Stimulated activated CD4-positive, alpha-beta T cell treated with anti-CD3 and anti-CD28 coated beads, Interleukin-1b, Interleukin-23, amount 100 ng/mL, for 4 hours (primary cell): ENCODE results near the gene SCRN1.

ENCODE experiments used
- DNase-seq, 2 donors: peaks; one replicate each; pipeline ENCODE4 v3.0.0-alpha.2; 2020; ENCODE audit warnings: low read depth in 2 of 2

Gene SCRN1

DNA sequence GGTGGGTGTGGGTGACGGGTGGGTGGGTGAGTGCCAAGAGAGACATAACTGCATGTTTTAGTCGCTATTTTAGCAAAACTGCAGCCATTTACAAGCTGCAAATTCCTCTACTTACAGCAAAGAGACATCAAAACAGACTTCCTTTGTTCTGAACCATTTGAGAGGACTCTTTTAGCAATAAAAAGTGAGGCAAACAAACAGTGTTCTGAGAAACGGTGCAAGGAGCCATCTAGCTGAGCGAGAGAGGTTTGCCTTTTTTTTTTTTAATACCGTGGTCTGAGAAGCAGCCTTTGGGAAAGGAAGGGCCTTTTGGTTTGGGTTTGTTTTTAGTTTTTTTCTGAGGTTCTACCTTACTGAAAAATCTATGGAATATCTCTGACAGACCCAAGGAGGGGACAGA lies 62.9 kb downstream of the SCRN1 start:
- DNase-seq: no peak

DNA sequence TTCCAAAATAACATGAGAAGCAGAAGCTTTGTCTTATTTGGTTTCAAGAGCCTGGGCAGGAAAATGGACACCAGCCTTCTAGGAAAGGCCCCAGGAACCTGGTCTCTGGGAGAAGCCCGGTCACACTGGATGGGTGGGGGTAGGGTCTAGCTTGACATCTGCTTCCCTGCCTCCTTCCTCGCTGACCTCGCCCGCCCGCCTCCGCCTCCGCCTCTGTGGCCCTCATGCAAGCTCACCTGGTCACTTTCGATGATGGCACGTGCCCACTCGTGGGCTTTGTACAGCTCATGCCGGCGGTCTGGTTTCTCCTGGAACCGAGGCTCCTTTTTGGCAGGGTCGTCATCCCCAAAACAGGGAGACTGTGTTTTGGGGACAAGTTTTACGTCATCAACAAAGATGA lies 63.4 kb downstream of the SCRN1 start:
- no peak for DNase-seq

DNA sequence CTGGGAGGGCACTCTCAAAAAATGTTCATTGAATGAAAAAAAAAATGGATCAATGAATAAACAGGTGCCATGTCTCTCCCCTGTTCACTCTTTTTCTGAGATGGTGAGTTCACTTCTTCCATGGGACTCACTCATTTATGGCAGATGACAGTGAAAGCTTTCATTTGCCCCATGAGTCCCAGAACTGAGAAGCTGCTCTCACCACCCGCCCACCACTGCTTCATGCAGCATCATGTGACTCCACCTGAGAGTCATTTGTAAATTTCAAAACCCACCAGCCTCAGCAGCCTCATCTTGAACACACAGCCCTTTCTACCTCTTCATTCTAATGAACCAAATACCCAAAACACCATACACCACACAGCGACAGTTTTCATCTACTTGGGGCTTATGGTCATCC lies 64.9 kb downstream of the SCRN1 start:
- no peak for DNase-seq

DNA sequence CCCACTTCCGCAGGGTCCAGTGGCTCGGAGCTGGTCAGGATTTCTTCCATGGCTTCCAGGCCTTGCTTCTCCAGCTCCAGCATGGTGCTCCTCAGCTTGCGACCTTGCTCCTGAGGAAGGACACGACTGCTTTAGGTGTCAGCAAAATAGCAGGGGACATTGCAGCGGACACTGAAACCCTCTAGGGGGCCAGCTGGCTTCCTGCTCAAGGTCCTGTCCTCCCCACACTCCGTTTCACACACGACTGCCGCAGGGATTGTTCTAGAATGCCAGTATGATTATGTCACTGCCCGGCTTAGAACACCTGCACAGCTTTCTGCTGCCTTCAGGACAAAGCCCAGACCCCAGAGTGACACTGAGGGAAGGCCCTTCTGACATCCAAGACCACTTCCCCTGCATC lies 65.6 kb downstream of the SCRN1 start:
- DNase-seq: no peak

DNA sequence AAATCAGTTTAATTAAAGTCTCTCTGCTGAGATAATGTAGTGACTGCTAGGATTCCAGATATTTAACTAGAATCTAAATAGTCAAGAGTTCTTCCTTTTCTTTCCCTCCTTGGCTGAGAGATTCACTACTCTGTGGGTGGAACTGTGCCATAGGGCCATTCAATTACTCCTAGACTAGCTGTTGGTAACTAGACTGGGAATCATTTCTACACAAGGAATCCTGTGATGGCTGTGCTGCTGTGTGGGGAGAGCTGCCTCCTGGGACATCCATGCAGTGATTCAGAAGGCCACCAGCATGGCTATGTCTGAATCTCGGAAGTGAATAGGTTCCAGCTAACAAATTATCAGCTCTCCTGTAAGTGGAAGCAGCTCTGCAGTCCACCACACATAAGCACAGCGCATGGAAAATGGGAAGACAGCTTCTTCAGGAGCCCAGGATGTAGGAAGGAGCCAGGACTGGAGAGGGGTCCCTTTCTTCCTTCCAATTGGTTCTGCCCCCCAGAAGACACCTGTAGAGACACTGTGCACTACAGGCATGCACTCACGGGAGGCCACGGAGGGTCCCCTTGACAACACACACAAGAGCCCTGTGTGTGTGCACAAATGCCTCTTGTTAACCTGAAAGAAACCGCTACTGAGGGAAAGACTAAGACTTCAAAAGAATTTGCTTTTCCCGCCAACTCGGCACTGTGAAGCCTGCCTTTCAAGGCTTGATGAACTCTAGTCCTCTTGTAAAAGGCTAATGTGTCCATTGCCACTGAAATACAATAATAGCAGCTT lies 66.5 kb downstream of the SCRN1 start:
- DNase-seq: no peak

DNA sequence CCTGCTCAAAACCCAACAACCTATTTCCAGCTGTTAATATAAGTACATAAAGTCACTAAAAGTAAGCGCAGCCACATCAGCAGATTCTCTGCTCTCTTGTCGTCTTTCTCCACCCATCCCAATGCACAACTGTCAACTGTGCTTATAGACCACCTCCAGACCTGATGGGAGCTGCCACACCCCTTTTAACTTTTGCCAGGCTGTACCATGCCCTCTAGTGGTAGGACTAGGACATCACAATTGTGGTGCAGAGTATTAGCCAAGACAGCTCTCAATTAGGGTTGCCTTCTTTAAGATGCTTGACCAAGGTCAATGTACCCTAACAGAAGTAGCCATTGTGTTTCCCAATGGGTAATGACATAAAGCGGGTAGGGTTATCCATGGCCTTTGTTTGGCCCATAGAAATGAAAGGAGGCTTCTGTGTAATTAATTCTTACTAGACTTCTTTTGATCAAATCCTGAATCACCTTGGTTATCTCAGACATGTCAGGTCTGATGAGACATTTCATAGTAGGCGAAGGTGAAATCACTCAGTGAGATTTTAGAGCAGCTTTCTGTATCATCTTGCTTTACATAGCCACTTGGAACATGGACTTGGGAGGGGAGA lies 68.1 kb downstream of the SCRN1 start:
- DNase-seq: peak in 1 of 2 donors; percentile 29

DNA sequence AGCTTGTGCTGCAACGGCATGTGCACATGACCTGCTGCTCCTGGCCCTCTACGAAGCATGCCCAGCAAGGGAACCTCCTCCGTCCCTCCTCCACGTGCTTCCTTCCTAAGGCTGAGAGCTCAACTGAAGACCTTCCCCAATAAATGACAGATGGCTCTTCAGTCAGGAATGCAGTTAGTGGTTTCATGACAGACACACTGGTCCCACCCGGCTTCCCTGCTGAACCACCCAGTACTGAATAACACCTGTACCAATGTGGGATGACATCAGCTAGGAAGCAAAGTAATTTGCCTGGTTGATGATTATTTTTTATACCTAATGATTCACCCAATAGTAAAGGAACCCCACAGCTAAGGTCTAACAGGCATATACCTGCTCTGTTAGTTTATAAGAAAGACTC lies 69.1 kb downstream of the SCRN1 start:
- DNase-seq: no peak

DNA sequence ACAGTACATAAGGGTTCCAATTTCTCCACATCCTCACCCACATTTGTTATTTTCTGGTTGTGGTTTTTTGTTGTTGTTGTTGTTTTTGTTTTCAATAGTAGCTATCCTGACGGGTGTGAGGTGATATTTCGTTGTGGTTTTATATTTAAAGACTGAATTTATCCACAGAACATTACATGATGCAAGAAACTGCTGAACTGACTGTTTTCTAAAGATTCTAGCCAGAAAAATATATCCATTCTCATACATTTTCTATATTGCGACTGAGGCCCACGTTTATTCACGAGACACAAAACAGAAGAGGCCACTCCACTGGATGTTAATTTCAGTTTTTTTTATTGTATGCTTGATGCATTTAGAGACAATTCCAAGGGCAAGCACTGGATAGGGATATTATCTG lies 69.8 kb downstream of the SCRN1 start:
- no peak for DNase-seq

DNA sequence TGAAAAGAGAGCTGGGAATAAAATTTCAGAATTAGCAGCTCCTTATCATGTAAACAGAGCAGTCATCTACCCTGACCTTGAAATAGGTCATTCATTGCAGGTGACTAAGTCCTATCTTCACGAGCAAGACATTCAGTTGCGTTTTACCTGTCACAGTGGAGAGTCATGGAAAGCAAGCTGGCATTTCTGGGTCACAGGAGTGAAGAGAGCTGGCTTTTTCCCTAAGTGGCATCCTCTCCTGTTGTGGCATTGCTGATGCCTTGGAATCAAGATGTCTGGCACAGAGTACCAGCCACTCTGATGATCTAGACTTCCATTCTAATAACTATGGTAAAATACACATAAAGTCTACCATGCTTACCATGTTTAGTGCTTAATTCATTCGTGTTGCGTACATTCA lies 70.8 kb downstream of the SCRN1 start:
- DNase-seq: no peak

DNA sequence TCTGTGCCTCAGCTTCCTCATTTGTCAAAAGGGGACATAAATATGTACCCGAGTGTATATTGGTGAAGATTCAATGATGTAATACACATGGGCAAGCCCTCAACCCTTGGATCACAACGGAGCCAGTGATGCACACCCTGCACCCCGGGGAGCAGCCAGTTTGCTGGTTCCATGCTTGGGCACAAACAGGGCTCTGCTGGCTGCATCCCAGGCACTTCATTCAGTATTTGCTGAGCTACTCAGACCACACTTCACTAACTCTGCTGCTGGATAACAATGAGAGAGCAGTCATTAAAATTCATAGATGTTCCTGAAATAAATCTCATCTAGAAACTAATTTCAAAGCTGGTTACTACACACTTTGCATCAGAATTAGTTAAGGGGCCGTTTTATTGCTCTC lies 72.0 kb downstream of the SCRN1 start:
- DNase-seq: no peak

DNA sequence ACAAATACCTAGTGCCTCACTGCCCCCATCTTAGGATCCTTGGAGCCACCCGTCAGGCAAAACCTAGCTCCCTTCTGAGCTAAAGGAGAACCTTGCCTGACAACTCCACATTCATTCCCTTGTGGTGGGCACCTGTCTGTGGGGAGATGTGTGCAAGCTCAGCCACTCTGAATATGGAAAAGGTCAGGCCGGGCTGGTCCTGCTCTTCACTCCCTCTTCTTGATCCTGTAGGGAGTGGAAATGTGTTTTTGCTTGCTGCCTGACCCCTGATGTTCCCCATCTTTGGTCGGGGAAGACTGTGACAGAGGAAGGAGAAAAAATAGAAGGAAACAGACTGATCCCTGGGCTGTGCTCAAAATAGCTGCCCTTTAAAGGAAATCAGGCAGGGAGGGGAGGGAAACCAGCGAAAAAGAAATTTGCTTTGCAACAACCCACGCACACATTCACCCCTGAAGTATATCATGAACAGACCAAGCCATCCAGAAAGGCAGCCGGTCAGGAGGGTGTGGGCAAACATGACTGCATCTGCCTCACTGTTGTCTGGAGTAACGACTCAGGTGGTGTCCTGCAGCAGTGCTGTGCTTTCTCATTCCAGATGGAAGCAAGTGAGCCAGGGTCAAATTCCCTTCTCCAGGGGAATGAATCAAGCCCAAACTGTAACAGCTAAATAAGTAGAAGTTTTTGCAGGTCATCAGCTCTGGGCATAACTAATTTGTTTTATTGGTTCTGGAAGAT lies 74.0 kb downstream of the SCRN1 start:
- no peak for DNase-seq

DNA sequence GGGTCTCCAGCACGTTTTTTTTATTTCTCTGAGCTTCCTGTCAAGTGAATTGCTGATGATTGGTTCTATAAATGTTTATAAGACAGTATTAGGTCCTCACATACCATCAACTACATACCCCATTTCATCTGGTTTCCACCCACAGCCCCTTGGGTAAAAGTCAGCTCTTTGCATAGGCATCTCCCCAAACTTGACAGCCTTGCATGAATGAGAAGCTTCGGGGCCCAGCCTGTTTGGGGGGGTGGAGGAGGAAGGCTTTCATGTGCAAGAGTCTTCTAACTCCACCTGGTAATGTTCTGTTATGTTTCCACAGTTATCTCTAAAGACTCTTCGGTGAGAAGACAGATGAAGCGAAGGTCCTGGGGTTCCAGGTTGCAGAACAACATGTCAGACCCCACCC lies 75.4 kb downstream of the SCRN1 start:
- DNase-seq: no peak

DNA sequence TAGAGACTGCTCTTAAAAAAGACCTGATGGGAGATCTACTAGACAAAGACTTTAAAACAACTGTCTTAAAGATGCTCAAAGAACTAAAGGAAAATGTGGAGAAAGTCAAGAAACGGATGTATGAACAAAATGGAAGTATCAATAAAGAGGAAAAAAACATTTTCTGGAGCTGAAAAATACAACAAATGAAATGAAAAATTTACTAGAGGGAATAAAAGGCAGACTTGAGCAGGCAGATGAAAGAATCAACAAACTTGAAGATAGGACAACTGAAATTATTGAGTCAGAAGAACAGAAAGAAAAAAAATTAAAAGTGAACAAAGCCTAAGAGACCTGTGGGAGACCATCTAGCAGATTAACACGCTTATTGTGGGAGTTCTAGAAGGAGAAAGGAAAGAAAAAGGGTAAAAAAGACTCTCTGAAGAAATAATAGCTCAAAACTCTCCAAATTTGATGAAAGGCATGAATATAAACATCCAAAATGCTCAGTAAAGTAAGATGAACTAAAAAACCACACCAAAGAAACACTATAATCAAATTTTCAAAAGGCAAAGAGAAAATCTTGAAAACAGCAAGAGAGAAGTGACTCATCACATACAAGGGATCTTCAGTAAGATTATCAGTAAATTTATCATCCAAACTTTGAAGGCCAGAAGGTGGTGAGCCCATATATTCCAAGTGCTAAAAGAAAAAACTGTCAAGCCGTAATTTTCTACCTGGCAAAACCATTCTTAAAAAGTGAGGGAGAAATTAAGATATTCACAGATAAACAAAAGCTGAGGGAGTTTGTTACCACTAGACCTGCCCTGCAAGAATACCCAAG lies 83.2 kb downstream of the SCRN1 start:
- no peak for DNase-seq

DNA sequence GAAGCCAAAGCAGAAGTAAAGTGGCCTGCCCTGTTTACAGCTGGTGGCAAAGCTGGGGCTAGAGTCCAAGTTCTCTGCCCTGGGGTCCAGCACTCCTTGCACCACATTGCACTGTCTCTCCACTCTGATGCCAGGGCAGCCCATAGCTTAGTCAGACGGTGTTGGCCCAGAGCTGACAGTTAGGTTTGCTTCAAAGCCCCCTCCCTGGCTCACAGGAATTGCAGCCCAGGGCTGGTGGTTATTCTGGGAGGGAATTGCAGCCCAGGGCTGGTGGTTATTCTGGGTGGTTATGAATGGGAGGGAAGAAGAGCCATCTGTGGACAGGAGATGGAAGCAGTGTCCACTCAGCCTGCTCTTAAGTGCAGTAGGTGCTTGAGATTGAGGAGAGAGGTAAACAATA lies 88.9 kb downstream of the SCRN1 start:
- DNase-seq: no peak

DNA sequence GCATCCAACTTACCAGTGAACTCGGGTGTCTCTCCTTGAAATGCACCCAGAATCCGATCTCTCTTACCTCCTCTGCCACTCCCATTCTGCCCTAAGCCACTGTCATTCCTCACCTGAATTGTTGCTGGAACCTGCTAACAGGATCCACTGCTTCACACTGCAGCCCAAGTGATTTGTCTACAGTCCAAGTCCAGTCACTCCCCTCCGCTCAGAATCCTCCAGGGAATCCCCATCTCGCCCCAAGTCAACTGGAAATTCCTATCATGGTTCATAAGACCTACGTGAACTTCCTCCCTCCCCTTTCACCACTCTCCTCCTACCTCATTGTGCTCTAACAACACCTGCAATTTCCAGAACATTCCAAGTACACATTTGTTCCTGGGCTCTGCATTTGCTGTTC lies 91.3 kb downstream of the SCRN1 start:
- no peak for DNase-seq

DNA sequence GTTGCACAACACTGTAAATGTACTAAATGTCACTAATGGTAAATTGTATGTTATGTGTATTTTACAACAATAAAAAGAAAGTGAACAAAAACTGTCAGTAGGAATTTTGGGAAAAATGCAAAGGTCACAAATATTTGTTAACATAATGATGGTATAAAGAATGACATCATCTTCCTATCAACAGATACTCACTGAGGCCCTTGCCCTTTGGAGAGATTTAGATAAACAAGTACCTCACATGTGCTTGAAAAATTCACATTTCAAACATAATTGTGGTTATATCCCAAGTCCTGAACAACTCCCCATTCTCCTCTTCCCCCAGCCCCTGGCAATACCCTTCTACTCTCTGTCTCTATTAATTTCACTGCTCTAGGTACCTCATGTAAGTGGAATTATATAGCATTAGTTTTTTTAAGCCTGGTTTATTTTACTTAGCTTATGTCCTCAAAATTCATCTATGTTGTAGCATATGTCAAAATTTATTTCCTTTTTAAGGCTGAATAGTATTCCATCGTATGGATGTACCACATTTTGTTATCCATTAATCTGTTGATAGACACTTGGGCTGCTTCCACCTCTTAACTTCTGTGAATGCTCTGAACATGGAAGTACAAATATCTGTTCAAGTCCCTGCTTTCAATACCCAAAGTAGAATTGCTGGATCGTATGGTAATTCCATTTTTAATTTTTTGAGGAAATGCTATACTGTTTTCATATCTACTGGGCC lies 92.8 kb downstream of the SCRN1 start:
- no peak for DNase-seq

DNA sequence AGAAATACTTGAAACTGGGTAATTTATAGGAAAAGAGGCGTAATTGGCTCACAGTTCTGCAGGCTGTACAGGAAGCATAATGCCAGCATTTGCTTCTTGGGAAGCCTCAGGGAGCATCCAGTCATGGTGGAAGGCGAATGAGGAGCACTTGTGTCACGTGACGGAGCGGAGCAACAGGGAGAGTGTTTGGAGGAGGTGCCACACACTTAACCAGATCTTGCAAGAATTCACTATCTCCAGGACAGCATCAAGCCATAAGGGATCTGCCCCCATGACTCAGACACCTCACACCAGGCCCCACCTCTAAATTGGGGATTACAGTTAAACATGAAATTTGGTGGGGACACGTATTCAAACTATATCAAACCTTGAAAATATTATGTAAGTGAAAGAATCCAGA lies 94.0 kb downstream of the SCRN1 start:
- DNase-seq: no peak

DNA sequence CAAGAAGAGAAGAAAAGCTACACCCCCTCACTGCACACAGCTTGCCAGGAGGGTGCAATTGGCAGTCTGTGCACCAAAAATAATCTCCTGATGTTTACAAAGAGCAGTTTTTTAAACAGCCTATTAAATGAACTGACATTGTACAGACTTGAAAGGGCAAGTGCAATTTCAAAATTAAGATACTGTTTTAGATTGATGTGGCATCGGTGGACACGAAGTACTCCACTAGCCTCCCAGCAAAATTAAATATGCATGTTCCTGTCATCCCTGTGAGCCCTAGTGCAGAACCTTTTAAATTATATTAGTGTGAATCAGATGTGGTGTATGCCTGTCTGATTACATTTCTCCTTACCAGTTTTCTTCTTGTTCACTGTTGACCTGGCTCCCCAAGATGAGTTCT lies 95.3 kb downstream of the SCRN1 start:
- no peak for DNase-seq

DNA sequence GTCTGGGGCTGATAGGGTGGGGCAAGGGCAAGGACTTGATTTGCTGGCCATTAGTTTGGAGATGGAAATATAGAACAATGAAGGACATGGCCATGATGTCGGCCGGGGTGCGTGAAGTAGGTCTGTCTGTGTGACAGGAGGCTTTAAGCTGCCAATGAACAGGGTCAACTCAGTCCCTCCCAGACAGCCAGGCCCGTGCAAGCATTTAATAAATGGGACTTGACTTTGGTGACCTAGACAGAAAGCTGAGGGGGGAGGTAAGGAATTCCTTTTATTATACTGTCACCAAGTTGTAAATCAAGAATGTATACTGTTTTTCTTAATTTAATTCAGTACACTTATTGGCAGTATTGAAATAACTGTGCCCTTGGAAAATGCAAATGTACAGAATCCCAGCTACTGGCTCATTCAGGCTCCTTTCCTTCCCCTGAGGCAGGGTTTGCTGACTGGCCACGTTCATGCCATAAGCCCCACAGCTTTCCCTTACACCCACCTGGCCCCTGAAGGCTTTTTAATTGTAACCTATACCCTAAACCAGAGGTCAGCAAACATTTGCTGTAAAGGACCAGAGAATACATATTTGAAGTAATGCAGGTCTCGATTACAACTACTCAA lies 96.1 kb downstream of the SCRN1 start:
- DNase-seq: no peak

DNA sequence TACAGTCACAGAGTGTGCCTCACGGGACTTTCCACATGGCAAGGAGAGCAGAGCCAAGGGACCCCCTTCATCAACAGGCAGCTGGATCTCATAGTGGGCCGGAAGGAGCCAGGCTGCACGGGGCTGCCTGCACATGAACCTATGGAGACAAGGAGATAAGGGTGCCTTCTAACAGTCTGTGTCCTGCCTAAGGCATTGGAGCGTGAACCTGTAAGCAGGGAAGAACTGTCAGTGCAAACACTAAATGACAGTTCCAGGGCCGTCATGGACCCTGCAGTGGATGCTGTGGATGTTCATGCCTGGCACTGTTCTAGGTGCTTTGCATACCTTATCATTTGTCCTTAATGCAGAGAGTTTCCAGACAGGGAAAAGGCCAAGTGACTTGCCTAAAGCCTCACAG lies 97.4 kb downstream of the SCRN1 start:
- no peak for DNase-seq

DNA sequence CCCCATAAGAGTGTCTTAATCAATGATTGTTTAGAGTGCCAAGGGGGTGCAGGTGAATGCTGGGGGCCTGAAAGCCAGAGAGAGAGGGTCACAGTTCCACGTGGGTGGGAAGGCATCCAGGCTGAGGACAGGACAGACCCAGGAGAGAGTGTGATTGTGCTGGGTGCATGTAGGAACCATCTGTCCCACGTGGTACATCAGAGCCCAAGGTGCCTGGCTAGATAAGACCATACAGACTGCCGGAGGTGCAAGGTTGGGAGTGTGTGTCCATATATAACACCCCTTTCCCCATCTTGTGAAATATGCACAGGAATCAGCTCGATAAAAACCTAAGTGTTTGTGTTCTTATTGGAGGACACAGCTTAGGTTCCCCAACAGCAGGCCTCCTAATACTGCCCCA lies 97.8 kb downstream of the SCRN1 start:
- DNase-seq: no peak
